Retinal pigment epithelial cell (primary cell): ENCODE data around the gene AAGAB.

Experiments
- DNase-seq: peaks from one replicate; pipeline ENCODE4 v3.0.0-alpha.2; 2010; ENCODE audit warnings: low read depth
- H3K4me3 ChIP-seq: 2 replicates; pipeline ENCODE4 v1.5.1; 2011; ENCODE audit warnings: mild to moderate bottlenecking, low read length, control low read depth, moderate library complexity
- TF ChIP-seq, protein P1 (sequence below): conservative IDR thresholded peaks from 2 replicates; pipeline ENCODE4 v1.5.1; 2011; ENCODE audit warnings: low read depth, low read length, control low read depth, inconsistent platforms

Gene AAGAB

GRCh38 chr15:67187351-67187854 is 67.1 kb downstream of the AAGAB start:
- TF ChIP-seq, protein P1, sequence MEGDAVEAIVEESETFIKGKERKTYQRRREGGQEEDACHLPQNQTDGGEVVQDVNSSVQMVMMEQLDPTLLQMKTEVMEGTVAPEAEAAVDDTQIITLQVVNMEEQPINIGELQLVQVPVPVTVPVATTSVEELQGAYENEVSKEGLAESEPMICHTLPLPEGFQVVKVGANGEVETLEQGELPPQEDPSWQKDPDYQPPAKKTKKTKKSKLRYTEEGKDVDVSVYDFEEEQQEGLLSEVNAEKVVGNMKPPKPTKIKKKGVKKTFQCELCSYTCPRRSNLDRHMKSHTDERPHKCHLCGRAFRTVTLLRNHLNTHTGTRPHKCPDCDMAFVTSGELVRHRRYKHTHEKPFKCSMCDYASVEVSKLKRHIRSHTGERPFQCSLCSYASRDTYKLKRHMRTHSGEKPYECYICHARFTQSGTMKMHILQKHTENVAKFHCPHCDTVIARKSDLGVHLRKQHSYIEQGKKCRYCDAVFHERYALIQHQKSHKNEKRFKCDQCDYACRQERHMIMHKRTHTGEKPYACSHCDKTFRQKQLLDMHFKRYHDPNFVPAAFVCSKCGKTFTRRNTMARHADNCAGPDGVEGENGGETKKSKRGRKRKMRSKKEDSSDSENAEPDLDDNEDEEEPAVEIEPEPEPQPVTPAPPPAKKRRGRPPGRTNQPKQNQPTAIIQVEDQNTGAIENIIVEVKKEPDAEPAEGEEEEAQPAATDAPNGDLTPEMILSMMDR = no peak
- DNase-seq = no peak
- no peak overlapping the region for H3K4me3 ChIP-seq

DNA sequence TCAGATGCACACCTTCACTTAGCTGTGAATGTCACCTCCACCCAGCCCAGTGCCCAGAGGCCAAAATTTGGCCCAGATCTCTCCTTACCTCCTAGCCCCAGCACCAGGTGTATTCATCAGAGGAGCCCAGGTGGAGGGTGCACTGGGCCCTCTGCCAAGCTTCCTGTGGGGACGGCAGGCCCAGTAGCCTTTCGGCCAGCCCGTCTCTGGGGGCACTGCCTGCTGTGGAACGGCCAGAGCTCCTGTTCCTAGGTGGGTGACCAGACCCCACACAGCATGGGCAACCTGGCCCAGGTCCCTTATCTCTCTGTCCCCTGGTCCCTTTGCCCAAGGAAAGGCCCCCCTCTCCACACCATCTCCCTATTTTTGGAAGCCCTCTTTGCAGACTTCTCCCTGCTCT is 67.8 kb downstream of the AAGAB start:
- TF ChIP-seq, protein P1 = no peak
- no peak overlapping the region for H3K4me3 ChIP-seq
- no peak for DNase-seq

- no peak overlapping the region for H3K4me3 ChIP-seq
- no peak for DNase-seq
- TF ChIP-seq, protein P1 = no peak
Observed at GRCh38 chr15:67186226-67186649, 68.2 kb downstream of the AAGAB start.

DNA sequence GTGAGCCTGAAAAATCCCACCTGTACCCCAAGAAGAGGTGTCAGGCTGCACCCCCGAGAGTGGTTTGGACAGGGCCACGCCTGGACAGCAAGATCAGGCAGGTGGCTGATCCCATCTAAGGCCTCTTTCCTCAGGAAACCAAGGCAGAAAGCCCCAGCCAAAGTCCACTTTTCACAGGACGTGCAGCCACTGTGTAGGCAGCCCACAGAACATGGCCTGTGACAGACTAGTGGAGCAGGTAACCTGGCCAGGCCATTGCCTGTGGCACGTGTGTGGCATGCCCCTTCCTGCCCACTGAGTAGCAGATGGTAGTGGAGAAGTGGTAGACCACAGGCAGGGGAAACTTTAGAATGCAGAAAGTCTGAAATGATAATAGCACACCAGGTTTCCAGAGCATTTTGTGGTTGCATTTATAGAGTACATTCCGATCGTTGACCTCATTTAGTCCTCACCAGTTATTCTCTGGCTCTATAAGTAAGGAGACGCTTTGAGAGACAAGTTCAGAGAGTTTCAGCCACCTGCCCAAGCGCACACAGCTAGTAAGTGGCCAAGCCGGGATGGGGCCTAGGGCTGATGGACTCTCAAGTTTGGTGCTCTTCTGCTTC is 68.7 kb downstream of the AAGAB start:
- DNase-seq = no peak
- TF ChIP-seq, protein P1 = no peak
- no peak overlapping the region for H3K4me3 ChIP-seq

GRCh38 chr15:67185051-67185450 is 69.4 kb downstream of the AAGAB start:
- no peak for DNase-seq
- no peak overlapping the region for H3K4me3 ChIP-seq

DNA sequence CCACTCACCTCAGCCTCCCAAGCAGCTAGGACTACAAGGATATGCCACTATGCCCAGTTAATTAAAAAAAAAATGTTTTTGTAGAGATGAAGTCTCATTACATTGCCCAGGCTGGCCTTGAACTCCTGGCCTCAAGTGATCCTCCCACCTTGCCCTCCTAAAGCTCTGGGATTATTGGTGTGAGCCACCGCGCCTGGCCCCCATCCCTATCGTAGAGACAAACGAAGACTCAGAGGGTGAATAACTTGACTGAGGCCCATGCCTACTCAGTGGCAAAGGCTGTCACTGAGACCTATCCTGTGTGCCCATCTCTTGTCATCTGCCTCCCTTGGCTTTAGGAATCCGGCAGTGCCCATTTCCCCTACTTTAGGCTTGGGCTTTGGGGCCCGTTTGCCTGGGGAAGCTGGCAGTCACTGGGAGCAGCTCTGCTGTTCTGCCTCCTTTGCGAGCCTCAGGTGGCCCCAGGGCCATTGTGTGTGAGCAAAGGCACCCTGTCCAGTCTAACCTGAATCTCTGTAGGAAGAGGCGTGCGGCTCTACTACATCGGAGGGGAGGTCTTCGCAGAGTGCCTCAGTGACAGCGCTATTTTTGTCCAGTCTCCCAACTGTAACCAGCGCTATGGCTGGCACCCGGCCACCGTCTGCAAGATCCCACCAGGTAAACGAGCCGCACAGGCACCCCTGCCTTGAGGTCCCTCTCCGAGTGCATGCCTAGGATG is 70.1 kb downstream of the AAGAB start:
- no peak overlapping the region for H3K4me3 ChIP-seq
- DNase-seq = no peak
- TF ChIP-seq, protein P1 = no peak

More at GRCh38 chr15:67185051-67185450, 69.4 kb downstream of the AAGAB start:
- TF ChIP-seq, protein P1 = no peak
